Adrenal gland (tissue), 12 donors: ENCODE measurements around the gene PKP2. TPM values are rescaled to one million over a fixed set of nuclear protein-coding genes. Genes with fewer than 3 reads are reported as not detected.

Experiments used
- DNase-seq, 7 donors: peaks; one replicate each; pipeline ENCODE4 v3.0.0-alpha.2; 2019 to 2020
- H3K27ac ChIP-seq, 5 donors: fragments of 200-600 bp; sonication (generic) in 4 of 5; 1 replicate in 3 of 5; 2 replicates in 2 of 5; pipeline versions ENCODE4 v1.5.1 to v1.8.0; 2016 to 2020; ENCODE audit warnings: mild to moderate bottlenecking in 1 of 5
- H3K27me3 ChIP-seq: fragments of 200-600 bp; 2 replicates; pipeline ENCODE4 v1.8.0; 2021
- H3K36me3 ChIP-seq, 2 donors: fragments of 200-600 bp; replicated peaks in 1 of 2; 1 replicate in 1 of 2; 2 replicates in 1 of 2; pipeline versions ENCODE4 v1.5.1 to v1.8.0; 2018 to 2022
- H3K4me1 ChIP-seq, 2 donors: fragments of 200-600 bp; replicated peaks in 1 of 2; 1 replicate in 1 of 2; 2 replicates in 1 of 2; pipeline versions ENCODE4 v1.5.1 to v1.8.0; 2018 to 2021
- H3K4me3 ChIP-seq, 4 donors: fragments of 200-600 bp; sonication (generic) in 3 of 4; one replicate each; pipeline ENCODE4 v1.5.1; 2016 to 2018
- H3K9me3 ChIP-seq, 3 donors: fragments of 200-600 bp; sonication (generic) in 1 of 3; replicated peaks in 1 of 3; 1 replicate in 2 of 3; 2 replicates in 1 of 3; pipeline versions ENCODE4 v1.5.1 to v1.8.0; 2016 to 2021
- CTCF ChIP-seq, 6 experiments: fragments of 450-650 bp in 4 of 6; fragments of 200-600 bp in 2 of 6; sonication (generic) in 1 of 6; IDR thresholded peaks; 1 replicate in 5 of 6; 2 replicates in 1 of 6; pipeline versions ENCODE4 v1.5.1 to v1.8.0; 2016 to 2021; ENCODE audit warnings: antibody characterized with exemption in 6 of 6, mild to moderate bottlenecking in 2 of 6, moderate library complexity in 1 of 6
- POLR2A ChIP-seq, 2 donors: fragments of 450-650 bp; IDR thresholded peaks; one replicate each; pipeline ENCODE4 v1.6.1; 2017; ENCODE audit warnings: antibody characterized with exemption in 2 of 2, mild to moderate bottlenecking in 2 of 2, moderate library complexity in 1 of 2
- WGBS, 4 donors: extraction: QIAGEN DNeasy Blood & Tissue Kit in 2 of 4; methylation state at CpG; one replicate each; pipeline versions ENCODE4 v1.1.5 to v1.1.7; 2013 to 2017; 5-methylcytosine and 5-hydroxymethylcytosine counted together
- intact Hi-C, 2 donors: fragments of 100-400 bp; cut with DNase I; formaldehyde crosslinking; loops; one replicate each; pipeline versions ENCODE4 v1.14.1 to v1.15.0; 2022 to 2023
- polyA plus RNA-seq, 3 donors: library from polyadenylated mRNA; stranded (reverse); fragments of 200-250 nt in 2 of 3; fragments of 350-450 nt in 1 of 3; fragmentation: Illumina TruSeq in 1 of 3; extraction: RNeasy Lipid Tissue Mini Kit (QIAGEN cat#74804) in 1 of 3; gene quantifications; one replicate each; pipeline ENCODE4 v1.2.3, GENCODE V29; 2013 to 2014
- total RNA-seq, 9 donors: library from RNA; depleted of rRNA in 4 of 9; stranded (reverse); fragments of >200 nt in 4 of 9; fragments of 120-200 nt in 1 of 9; fragmentation: NEBNext Ultra II Directional in 1 of 9; extraction: Animal tissue kit (Norgen Biotek cat#: 25700) in 1 of 9; gene quantifications; one replicate each; pipeline versions ENCODE4 v1.1.0 to v1.2.4, GENCODE V29; 2013 to 2023
- donor health status: healthy with polysubstance abuse.
- donor health status: Bipolar disorder and iron deficiency.
- donor health status: DM: yes; HTN: yes; CAD: no.
- donor health status: DM: no; HTN: no; CAD: no.
- donor health status: DM: no; HTN: no; CAD: no.
- donor health status: DM: yes; HTN: yes; CAD: no.

PKP2 gene
- total and polyA plus RNA-seq, 12 donors = 0.36 to 3.3 (median 1.2) TPM

- no peaks in the 10 kb centered on the region for H3K4me1 ChIP-seq
- TF ChIP-seq POLR2A (IDR thresholded peaks at IDR 0.05) (no peak), CTCF (IDR thresholded peaks at IDR 0.05) (no peak)
- DNase-seq = no peak
- H3K36me3 ChIP-seq = no peaks in the 10 kb centered on the region
- H3K27me3 ChIP-seq = no peaks in the 10 kb centered on the region
- H3K9me3 ChIP-seq = no peaks in the 10 kb centered on the region
- H3K27ac ChIP-seq = no peak overlapping the region
- 30 to 37% (median 32%) methylated on average over 2 of the region's 2 CpGs for WGBS, 4 donors
- intact Hi-C loops = no loop called here
- no peak overlapping the region for H3K4me3 ChIP-seq
Measured at GRCh38 chr12:32821710-32822109, 74.9 kb downstream of the PKP2 start.

- DNase-seq = no peak
- 61 to 76% (median 73%) methylated on average over 8 of the region's 8 CpGs for WGBS, 4 donors
- TF ChIP-seq POLR2A (IDR thresholded peaks at IDR 0.05) (no peak), CTCF (IDR thresholded peaks at IDR 0.05) (no peak)
- Histone ChIP-seq H3K36me3 (no peaks in the 10 kb centered on the region), H3K27ac (no peak overlapping the region), H3K9me3 (no peaks in the 10 kb centered on the region), H3K27me3 (no peaks in the 10 kb centered on the region), H3K4me1 (no peaks in the 10 kb centered on the region), H3K4me3 (no peak overlapping the region)
- intact Hi-C loops = no loop called here
Measured at GRCh38 chr12:32821293-32821692, 75.3 kb downstream of the PKP2 start.

- TF ChIP-seq POLR2A (IDR thresholded peaks at IDR 0.05) = no peak
- no peak for TF ChIP-seq CTCF (IDR thresholded peaks at IDR 0.05)
- DNase-seq = no peak
- no peak overlapping the region for H3K27ac ChIP-seq
- no peaks in the 10 kb centered on the region for H3K9me3 ChIP-seq
- H3K4me1 ChIP-seq = no peaks in the 10 kb centered on the region
- no peaks in the 10 kb centered on the region for H3K27me3 ChIP-seq
- no peak overlapping the region for H3K4me3 ChIP-seq
- 65 to 80% (median 72%) methylated on average over 2 of the region's 2 CpGs for WGBS, 4 donors
- intact Hi-C loops = no loop called here
- H3K36me3 ChIP-seq = no peaks in the 10 kb centered on the region
Measured at GRCh38 chr12:32820376-32820931, 76.1 kb downstream of the PKP2 start.

- Histone ChIP-seq H3K9me3 (no peaks in the 10 kb centered on the region), H3K27ac (no peak overlapping the region), H3K27me3 (no peaks in the 10 kb centered on the region), H3K36me3 (no peaks in the 10 kb centered on the region), H3K4me3 (no peak overlapping the region), H3K4me1 (no peaks in the 10 kb centered on the region)
- no peak for TF ChIP-seq CTCF (IDR thresholded peaks at IDR 0.05)
- no peak for TF ChIP-seq POLR2A (IDR thresholded peaks at IDR 0.05)
- intact Hi-C loops = no loop called here
- DNase-seq = no peak
Measured at GRCh38 chr12:32819424-32819823, 77.2 kb downstream of the PKP2 start.
